Fibroblast of skin of right biceps (primary cell): ENCODE results near the gene NFKB2.

ENCODE experiments used
- DNase-seq: peaks from one replicate; pipeline ENCODE4 v3.0.0-alpha.2; 2013

NFKB2 gene

GRCh38 chr10:102395400-102396316 lies at the start of gene NFKB2:
NFKB2 (plus strand) TSS chr10:102395705; CDS start chr10:102395960, 255 bp downstream.
- peak; percentile 83 for DNase-seq

DNA sequence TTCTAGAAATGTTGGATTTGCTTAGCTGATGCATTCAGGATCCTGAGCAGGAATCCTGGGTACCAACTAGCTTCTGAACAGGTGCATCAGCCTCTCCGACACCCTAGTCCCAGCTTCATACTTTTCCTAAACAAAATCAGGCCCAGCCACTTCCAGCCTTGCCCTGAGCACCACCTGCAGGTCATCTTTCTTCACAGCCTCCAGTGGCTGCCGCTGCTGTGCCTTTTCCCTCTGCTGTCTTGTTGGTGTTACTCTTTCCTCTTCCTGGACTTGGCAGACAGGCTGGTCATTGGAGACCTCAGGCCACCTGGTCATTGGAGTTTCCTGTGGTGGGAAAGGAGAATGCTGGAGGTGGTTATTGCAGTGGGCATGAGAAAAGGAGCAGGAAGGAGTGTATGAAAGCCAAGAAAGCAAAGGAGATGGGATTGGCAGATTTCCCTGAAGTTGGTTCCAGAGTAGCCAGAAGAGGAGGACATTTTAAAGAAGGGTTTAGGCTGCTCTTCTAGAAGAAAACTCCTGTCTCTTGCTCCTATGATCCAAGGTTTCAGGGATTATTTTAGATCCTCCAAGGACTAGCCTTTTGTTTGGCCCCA lies 48.2 kb upstream of the NFKB2 start:
- DNase-seq = peak; percentile 19

DNA sequence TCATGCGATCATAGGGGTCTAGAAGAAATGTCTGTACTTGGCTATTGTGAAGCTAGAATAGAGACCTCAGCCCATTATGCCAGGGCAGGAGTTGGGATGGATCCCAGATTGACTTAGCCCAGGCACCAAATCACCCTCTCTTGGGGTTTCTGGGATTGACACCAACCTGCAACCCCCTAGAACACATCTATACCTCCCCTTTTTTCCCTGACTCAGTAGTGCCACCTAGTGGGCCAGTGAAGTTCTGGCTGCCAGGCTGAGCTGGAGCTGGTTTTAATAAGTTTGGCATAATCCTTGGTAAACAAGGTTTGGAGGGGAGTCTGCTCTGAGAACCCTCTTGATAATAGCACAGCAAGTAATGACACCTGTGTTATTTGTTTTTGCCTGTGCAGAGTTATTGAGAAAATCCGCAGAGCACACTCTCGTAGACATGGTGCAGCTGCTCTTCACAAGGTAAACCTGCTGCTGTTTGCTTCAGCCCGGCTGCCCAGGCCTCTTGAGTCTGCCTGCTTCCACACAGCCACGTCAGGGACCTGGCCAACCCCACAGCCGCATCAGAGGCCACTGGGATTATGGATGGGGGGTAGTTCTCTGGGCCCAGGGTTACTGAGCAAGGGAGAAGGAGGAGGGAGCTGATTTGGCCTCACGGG lies 43.3 kb upstream of the NFKB2 start:
- DNase-seq = peak; percentile 59

- DNase-seq = no peak
Measured at GRCh38 chr10:102354451-102354850, 41.1 kb upstream of the NFKB2 start.

DNA sequence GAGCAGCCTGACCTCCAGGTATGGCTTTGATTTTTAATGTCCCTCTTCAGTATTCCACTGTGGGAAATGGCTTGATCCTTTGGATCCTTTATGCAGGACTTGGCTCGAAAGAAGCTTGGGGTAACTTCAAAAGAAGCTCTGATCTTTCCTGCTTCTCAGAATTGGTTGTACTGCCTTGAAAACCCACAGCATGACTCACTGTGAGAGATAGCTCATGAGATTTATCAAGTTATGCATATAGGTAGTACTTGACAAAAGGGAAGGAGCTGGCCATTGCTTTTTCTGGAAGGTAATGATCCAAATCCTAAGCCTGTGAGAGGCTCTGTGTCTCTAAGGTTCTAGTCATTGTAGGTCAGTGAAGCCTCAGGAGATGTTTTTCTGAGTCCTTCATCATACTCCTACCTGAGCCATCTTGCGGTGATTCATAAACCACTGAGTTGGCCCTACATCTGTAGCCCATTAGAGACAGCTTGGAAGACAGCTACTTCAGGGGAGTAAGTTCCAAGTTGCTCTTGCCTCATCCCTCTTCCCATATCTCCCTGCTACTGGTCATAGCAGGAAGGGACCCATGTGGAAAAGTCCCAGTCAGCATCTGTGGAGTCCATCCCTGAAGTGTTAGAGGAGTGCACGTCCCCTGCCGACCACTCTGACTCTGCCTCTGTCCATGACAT lies 36.7 kb upstream of the NFKB2 start:
- peak; percentile 35 for DNase-seq

DNA sequence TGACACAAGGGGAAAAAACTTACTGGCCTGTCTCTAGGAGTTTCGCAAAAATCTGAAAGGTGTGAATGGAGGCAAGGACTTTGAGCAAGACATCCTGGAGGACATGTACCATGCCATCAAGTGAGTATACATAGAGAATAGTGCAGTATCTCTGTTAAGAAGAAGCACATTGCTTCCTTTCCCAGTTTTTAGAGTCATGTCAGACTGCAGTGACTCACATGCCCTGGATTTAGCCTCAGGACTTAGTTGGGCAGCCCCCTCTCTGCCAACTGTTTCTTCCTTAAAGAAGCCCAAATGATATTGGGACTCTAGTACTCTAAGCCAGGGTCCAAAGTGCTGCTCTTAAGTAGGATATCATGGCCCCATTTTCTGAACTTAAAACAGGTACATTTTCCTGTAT lies 28.1 kb upstream of the NFKB2 start:
- no peak for DNase-seq

GRCh38 chr10:102368077-102368476 lies 27.4 kb upstream of the NFKB2 start:
- no peak for DNase-seq

GRCh38 chr10:102371295-102371694 lies 24.2 kb upstream of the NFKB2 start:
- no peak for DNase-seq

GRCh38 chr10:102375250-102375649 lies 20.3 kb upstream of the NFKB2 start:
- no peak for DNase-seq

DNA sequence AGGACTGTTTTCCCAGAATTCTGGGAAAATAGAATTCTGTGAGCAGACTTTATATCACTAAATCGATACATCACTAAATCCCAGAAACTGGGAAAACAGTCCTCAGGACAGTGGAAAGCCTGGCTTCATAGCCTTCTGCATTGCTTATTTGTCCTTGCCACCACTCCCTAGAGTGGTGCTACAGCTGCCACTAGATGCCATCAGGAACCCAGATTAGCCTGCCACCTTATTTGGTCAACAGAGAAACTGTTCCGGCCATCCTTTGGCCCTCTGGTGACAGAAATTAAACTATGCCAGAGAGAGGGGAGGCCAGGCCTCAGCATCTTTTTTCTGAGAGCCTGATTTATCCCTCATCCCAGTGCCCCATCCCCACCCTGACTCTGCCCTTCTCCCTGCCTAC lies 19.6 kb upstream of the NFKB2 start:
- no peak for DNase-seq

- DNase-seq = no peak
Measured at GRCh38 chr10:102376901-102377300, 18.6 kb upstream of the NFKB2 start.

DNA sequence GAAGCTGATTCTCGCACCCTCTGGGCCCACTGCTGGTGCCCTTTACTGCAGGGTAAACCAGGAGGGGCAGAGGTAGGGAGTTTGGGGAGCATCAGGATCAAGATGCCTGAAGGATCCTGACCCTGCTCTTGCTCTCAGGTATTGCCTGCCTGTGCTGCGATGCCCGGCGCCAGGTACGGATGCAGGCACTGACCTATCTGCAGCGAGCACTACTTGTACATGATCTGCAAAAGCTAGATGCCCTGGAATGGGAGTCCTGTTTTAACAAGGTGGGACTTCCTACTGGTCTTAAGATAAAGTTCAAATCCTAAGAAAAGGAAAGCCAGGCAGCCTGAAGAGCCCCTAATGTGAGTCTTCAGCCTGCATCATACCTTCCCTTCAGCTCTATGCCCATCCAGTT lies 16.1 kb upstream of the NFKB2 start:
- DNase-seq = no peak

DNA sequence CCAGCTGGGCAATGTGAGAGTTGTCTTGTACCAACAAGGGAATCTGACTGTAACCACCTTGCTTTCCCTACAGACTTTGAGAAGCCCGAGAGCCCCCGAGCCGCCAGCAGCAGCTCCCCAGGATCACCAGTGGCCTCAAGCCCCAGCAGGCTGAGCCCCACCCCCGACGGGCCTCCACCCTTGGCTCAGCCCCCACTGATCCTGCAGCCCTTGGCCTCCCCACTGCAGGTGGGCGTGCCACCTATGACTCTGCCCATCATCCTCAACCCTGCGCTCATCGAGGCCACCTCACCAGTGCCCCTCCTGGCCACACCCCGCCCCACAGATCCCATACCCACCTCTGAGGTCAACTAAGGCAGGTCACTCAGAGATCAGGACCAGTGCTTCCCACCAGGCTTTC lies 13.5 kb upstream of the NFKB2 start:
- DNase-seq = no peak

GRCh38 chr10:102382871-102383270 lies 12.6 kb upstream of the NFKB2 start:
- DNase-seq = no peak

DNA sequence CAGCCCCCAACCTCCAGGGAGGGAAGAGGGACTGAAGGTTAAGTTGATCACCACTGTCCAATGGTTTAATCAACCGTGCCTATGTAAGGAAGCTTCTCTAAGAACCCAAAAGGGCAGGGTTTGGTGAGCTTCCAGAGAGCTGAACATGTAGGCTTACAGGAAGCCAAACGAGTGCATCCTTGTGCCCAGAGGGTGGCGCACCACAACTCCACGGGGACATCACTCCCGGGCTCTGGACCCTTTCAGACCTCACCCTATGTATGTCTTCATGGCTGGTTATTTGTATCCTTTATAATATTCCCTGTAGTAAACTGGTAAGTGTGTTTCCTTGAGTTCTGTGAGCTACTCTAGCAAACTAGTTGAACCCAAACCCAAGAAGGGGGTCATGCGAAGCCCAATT lies 11.5 kb upstream of the NFKB2 start:
- DNase-seq = no peak

DNA sequence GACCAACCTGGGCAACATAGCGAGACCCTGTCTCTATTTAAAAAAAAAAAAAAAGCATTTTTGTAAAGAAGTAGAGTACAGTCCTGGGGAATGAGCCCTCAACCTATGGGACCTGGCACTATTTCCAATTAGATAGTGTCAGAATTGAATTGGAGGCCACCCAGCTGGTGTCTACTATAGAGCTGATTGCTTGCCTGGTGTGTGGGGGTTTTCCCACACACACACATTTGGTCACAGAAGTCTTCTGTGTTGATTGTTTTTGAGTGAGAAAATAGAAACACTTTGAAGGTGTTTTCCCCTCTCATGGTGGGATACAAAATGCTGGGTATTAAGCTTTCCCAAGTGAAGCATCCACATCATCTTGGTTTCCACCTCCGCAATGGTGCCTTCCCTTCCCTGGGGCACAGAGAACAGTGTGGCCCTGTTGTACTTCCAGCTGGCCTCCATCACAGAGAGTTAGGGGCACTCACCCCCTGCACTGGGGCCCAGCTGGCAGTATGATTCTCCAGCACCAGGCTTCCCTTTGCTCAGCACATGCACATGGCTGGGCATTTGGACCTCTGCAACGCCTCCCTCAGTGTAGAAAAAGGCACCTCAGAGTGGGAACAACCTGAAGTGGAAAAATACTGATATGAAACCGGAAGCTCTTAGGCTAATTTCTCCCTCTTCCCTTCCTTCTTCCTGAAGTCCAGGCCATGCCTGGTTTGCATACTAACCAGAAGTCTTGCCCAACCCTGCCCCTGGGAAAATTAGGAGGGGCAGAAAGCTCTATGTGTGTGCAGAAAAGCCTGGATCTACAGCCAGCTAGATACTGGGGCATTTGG lies 10.7 kb upstream of the NFKB2 start:
- no peak for DNase-seq

DNA sequence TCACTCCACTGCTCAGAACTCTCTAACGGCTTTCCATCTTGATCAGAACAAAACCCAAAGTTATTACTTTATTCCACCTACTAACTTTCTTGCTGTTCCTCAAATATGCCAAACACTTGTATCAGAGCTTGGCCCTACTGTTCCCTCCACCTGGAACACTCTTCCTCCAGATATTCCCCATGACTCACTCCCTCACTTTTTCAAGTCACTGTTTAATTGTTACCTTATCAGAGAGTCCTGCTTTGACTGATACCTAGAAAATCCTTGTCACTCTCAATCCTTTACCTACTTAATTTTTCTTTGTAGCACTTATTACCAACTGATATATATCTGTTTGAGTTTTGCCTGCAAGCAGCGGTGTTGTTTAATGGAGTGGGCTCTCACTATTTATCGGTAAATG lies 5.6 kb upstream of the NFKB2 start:
- no peak for DNase-seq

DNA sequence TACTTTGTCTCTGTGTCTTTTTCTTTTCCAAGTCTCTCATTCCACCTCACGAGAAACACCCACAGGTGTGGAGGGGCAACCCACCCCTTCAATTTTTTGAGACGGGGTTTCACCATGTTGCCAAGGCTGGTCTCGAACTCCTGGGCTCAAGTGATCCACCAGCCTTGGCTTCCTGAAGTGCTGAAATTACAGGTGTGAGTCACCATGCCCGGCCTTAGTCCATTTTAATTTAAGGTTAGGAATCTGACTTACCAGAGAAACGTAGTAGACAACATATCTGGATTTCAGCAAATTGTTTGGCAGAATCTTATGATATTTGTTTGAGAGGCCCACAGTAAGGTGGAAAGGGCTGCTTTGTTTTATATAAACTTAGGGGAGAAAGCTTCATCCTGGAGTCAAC lies 3.2 kb upstream of the NFKB2 start:
- no peak for DNase-seq

DNA sequence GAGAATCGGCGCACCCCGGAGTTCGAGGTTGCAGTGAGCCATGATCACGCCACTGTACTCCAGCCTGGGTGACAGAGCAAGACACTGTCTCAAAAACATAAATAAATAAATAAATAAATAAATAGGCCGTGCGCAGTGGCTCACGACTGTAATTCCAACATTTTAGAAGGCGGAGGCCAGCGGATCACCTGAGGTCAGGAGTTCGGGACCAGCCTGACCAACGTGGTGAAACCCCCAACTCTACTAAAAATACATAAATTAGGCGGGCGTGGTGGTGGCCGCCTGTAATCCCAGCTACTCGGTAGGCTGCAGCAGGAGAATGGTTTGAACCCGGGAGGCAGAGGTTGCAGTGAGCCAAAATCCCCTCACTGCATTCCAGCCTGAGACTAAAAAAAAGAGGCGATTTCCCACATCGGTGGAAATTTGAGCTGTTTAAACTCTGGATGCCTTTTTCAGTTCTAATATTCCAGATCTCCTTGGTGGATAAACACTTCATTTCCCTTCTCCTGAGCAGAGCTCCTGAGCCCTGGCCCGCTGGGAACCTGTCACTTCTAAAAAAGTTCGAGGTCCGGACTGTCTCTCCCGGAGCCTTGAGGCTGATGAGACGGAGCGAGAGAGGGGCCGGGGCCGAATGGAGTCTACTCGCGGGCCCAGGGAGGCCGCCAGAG lies 2.0 kb upstream of the NFKB2 start:
- DNase-seq = no peak

DNA sequence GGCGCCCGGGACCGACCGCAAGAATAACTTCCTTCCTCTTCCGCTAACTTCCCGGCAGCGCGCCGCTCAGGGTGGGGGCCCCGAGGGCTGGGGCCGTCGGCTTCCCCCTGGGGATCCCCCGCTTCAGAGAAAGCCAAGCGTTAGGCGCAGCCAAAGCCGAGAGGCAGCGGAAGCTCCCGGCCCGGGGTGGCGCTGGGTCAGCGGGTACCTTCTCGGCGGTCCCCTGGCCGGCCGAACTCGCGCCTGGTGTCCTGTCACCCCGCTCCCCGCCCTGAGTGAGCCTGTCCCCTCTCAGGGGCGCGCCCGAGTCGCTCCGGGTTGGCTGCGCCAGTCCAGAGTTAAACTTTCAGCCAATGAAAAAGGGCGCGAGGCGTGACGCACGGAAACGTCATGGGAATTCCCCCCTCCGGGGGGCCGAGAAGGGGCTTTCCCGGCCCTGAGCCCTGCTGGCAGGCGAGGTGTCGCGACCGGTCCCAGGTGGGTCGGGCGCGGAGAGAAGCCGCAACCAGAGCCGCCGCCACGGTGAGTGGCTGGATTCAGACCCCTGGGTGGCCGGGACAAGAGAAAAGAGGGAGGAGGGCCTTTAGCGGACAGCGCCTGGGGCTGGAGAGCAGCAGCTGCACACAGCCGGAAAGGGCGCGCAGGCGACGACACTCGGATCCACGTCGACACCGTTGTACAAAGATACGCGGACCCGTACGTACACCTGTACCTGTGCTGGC lies 1.3 kb upstream of the NFKB2 start:
- peak; percentile 92 for DNase-seq

DNA sequence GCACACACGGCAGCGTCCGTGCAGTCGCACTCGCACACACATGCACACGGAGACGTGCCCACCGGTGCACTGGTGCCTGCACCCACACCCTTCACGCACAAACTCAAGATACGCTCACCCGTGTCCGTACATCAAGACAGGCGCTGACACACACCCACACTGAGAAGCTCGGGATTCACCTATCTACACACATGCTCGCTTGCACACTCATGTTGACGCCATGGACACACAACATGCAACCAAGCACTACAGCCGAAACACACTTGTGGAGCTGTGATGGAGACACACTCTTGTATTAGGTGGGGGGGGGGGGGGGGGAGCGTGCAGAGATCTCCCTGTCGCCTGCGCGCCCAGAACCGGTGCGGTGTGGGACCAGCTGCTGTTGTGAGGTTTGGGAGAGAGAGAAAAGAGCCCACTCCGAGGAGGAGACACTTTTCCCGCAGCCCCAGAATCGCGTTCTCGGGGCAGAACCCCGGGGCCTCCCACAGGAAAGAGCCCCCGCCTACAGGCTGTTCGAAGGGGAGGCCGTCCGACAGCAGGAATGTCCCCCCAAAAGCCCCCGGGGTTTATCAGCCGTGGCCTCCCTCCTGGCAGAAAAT lies 605 bp upstream of the NFKB2 start:
- peak; percentile 30 for DNase-seq
